IPS-NIHi7 (cell line): ENCODE results near the gene RPS19.
A peak's percentile ranks its signal among the peaks of the same experiment; 100 is the strongest.
"Not testable (repeated sequence)": the region's sequence is repeated elsewhere in the genome, so short reads cannot be mapped to it uniquely, and the experiment has no call there.

ENCODE experiments used
- DNase-seq: peaks from one replicate; pipeline ENCODE4 v3.0.0; 2012; ENCODE audit warnings: mixed read lengths; ENCODE audit errors: extremely low spot score

The RPS19 gene

GRCh38 chr19:41901707-41902360 is 41.8 kb downstream of the RPS19 start:
- DNase-seq, result no peak

GRCh38 chr19:41902594-41902993 is 42.5 kb downstream of the RPS19 start:
- DNase-seq, result no peak

- DNase-seq, result no peak
Observed at GRCh38 chr19:41903193-41903953, 43.3 kb downstream of the RPS19 start.

- DNase-seq, result no peak
Observed at GRCh38 chr19:41904118-41904870, 44.2 kb downstream of the RPS19 start.

- DNase-seq, result no peak
Observed at GRCh38 chr19:41905273-41906002, 45.4 kb downstream of the RPS19 start.

- DNase-seq, result no peak
Observed at GRCh38 chr19:41906271-41906670, 46.2 kb downstream of the RPS19 start.

GRCh38 chr19:41906916-41907680 is 47.0 kb downstream of the RPS19 start:
- no peak for DNase-seq

- DNase-seq, result no peak
Observed at GRCh38 chr19:41907994-41908615, 48.0 kb downstream of the RPS19 start.

- no peak for DNase-seq
Observed at GRCh38 chr19:41908724-41909464, 48.8 kb downstream of the RPS19 start.

GRCh38 chr19:41909706-41910105 is 49.7 kb downstream of the RPS19 start:
- DNase-seq, result no peak

- DNase-seq, result no peak
Observed at GRCh38 chr19:41910240-41910991, 50.4 kb downstream of the RPS19 start.

GRCh38 chr19:41910992-41911888 is 51.2 kb downstream of the RPS19 start:
- DNase-seq, result no peak

GRCh38 chr19:41911889-41912731 is 52.1 kb downstream of the RPS19 start:
- no peak for DNase-seq

GRCh38 chr19:41912899-41913537 is 53.0 kb downstream of the RPS19 start:
- no peak for DNase-seq

GRCh38 chr19:41913538-41914423 is 53.7 kb downstream of the RPS19 start:
- DNase-seq, result peak; percentile 55

- DNase-seq, result not testable (repeated sequence)
Observed at GRCh38 chr19:41914424-41914834, 54.4 kb downstream of the RPS19 start.
